Epithelial cell of proximal tubule (primary cell): ENCODE measurements around the gene AGO4. TPM values are rescaled to one million over a fixed set of nuclear protein-coding genes. Genes with fewer than 3 reads are reported as not detected.

ENCODE experiments used
- DNase-seq: peaks from one replicate; pipeline ENCODE4 v3.0.0-alpha.2; 2011; ENCODE audit warnings: low read depth
- H3K4me3 ChIP-seq: 2 replicates; pipeline ENCODE4 v1.5.1; 2011; ENCODE audit warnings: low read depth, mild to moderate bottlenecking, low read length
- CTCF ChIP-seq: conservative IDR thresholded peaks from 2 replicates; pipeline ENCODE4 v1.5.1; 2012; ENCODE audit warnings: low read depth, mild to moderate bottlenecking, low read length
- total RNA-seq: library from RNA; depleted of rRNA; stranded (reverse); fragments of >200 nt; gene quantifications from 2 replicates; pipeline ENCODE4 v1.2.3, GENCODE V29; 2015

AGO4 gene
- total RNA-seq, 1 donor from 2014 or later, result 5.9 TPM

DNA sequence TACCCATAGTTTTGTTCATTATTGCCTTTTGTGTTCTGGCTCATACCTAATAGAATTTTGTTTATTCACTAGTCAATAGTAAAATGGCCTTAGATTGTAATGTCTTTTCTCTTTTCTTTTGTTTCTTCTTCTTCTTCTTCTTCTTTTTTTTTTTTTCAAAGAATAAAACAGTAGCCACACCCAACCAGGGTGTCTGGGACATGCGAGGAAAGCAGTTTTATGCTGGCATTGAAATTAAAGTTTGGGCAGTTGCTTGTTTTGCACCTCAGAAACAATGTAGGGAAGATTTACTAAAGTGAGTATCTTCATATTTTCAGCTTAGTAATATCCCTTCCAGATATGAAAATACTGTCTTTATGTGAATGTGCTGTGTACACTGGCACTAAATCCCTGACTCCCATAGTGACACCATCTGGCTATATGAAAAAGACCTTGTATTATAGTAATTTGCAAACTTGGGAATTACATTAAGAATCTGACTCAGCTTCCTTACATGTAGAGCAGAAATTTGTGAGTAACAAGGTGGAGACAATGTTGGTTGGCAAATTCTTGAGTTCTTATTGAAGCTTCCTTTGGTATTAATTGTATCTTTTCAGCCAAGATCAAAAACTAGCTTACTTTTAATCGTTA is 24.6 kb downstream of the AGO4 start:
- no peak for DNase-seq
- no peak overlapping the region for H3K4me3 ChIP-seq
- TF ChIP-seq CTCF, result no peak

- no peak for DNase-seq
- H3K4me3 ChIP-seq, result no peak overlapping the region
- TF ChIP-seq CTCF, result no peak
These were observed 25.6 kb downstream of the AGO4 start for GRCh38 chr1:35833395-35833794.

DNA sequence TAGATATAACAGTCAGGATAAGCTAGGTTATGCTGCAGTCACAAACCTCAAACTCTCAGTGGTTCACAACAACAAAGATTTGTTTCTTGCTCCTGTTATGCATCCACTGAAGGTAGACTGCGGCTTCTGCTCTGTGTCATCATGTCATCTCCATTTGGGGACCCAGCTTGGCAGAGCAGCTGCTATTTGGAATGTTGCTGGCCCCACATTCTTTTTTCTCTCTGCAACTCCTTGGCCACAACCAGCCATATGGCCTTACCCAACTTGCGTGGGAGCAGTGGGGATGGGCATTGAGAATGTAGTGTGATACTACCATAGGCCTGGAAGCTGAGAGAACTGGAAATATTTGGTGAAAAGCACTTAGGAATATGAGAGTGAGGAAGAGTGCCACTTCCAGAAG is 26.4 kb downstream of the AGO4 start:
- no peak for TF ChIP-seq CTCF
- DNase-seq, result no peak
- no peak overlapping the region for H3K4me3 ChIP-seq

GRCh38 chr1:35835398-35835797 is 27.6 kb downstream of the AGO4 start:
- H3K4me3 ChIP-seq, result no peak overlapping the region
- DNase-seq, result no peak
- TF ChIP-seq CTCF, result no peak

DNA sequence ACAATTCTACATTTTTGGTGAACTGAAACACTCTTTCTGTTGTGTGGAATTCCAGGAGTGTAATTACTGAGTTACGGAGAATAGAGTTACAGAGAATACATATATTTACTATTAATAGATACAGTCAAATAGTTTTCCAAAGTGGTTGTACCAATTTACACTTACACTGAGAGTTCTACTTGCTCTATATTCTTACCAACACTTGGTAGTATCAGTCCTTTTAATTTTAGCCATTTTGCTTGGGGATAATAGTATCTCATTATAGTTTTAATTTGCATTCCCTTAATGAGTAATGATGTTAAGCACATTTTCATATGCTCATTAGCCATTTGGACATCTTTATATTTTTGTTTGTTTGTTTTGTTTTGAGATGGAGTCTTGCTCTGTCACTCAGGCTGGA is 28.9 kb downstream of the AGO4 start:
- no peak overlapping the region for H3K4me3 ChIP-seq
- DNase-seq, result no peak
- TF ChIP-seq CTCF, result no peak

GRCh38 chr1:35838693-35839245 is 31.0 kb downstream of the AGO4 start:
- DNase-seq, result no peak
- no peak for TF ChIP-seq CTCF
- H3K4me3 ChIP-seq, result no peak overlapping the region

DNA sequence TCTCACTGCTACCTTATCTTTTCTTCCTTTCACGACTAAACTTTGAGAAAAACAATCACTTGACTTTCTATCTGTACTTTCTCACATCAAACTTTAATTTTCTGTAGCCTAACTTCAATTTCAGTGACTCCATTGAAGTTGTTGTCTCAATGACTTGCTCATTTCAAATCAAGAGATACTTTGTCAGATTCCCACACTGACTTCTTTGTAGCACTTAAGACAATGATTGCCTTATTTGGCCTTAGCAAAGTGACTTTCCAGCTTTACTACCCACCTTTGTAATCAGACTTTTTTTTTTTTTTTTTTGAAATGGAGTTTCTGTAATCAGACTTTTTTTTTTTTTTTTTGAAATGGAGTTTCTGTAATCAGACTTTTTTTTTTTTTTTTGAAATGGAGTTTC is 37.0 kb downstream of the AGO4 start:
- no peak overlapping the region for H3K4me3 ChIP-seq
- no peak for DNase-seq
- no peak for TF ChIP-seq CTCF
